ENCODE data around the gene METTL2B.

The METTL2B gene

GRCh38 chr7:128476402-128477335 lies at the start of gene METTL2B:
TSS of gene METTL2B (plus strand) at chr7:128476748. CDS start at chr7:128476766, 18 bp downstream.
- peak; percentile 93 for DNase-seq

GRCh38 chr7:128427289-128427891 lies 49.2 kb upstream of the METTL2B start:
- DNase-seq = peak; percentile 69

GRCh38 chr7:128430207-128430606 lies 46.3 kb upstream of the METTL2B start:
- no peak for DNase-seq

- DNase-seq = no peak
These were observed 45.3 kb upstream of the METTL2B start for GRCh38 chr7:128431221-128431620.

GRCh38 chr7:128431754-128432153 lies 44.8 kb upstream of the METTL2B start:
- DNase-seq = no peak

GRCh38 chr7:128434413-128435326 lies 41.9 kb upstream of the METTL2B start:
- no peak for DNase-seq

- DNase-seq = no peak
These were observed 41.2 kb upstream of the METTL2B start for GRCh38 chr7:128435327-128435686.

GRCh38 chr7:128437426-128438332 lies 38.9 kb upstream of the METTL2B start:
- no peak for DNase-seq

GRCh38 chr7:128442356-128442755 lies 34.2 kb upstream of the METTL2B start:
- no peak for DNase-seq

- DNase-seq = no peak
These were observed 32.5 kb upstream of the METTL2B start for GRCh38 chr7:128443831-128444600.

- no peak for DNase-seq
These were observed 30.2 kb upstream of the METTL2B start for GRCh38 chr7:128446306-128446705.

- DNase-seq = no peak
These were observed 28.5 kb upstream of the METTL2B start for GRCh38 chr7:128447941-128448564.

GRCh38 chr7:128448751-128449302 lies 27.7 kb upstream of the METTL2B start:
- DNase-seq = no peak

- DNase-seq = no peak
These were observed 26.1 kb upstream of the METTL2B start for GRCh38 chr7:128450409-128450808.

- no peak for DNase-seq
These were observed 25.6 kb upstream of the METTL2B start for GRCh38 chr7:128450913-128451312.

GRCh38 chr7:128452552-128452951 lies 24.0 kb upstream of the METTL2B start:
- DNase-seq = no peak

- no peak for DNase-seq
These were observed 22.4 kb upstream of the METTL2B start for GRCh38 chr7:128453836-128454804.

GRCh38 chr7:128454808-128455542 lies 21.6 kb upstream of the METTL2B start:
- no peak for DNase-seq

All from CD4-positive, alpha-beta T cell treated with Interleukin-10 for 1 hour (primary cell).